GM12878 (cell line): Measurements from ENCODE around the gene REXO1.

Experiments
- CHD2 ChIP-seq: IDR thresholded peaks from 2 replicates; pipeline ENCODE4 v1.6.1; 2011; ENCODE audit warnings: low read depth, low read length, improper control_type of control experiment, borderline replicate concordance
- CTCF ChIP-seq, 3 experiments: IDR thresholded peaks in 2 of 3; conservative IDR thresholded peaks in 1 of 3; 2 replicates each; pipeline ENCODE4 v1.5.1; 2011; ENCODE audit warnings: low read depth in 3 of 3, low read length in 3 of 3, mild to moderate bottlenecking in 3 of 3, control low read depth in 2 of 3, moderate library complexity in 2 of 3, inconsistent platforms in 1 of 3, mixed read lengths in 1 of 3; ENCODE audit not compliant: control insufficient read depth in 2 of 3, insufficient read depth in 1 of 3; ENCODE audit errors: extremely low read depth in 1 of 3
- E2F8 ChIP-seq: fragments of 450-650 bp; IDR thresholded peaks from 2 replicates; pipeline ENCODE4 v1.6.1; 2018; ENCODE audit warnings: mild to moderate bottlenecking, low read depth, moderate library complexity; ENCODE audit not compliant: partially characterized antibody
- EP300 ChIP-seq, 2 experiments: fragments of 150-350 bp in 1 of 2; IDR thresholded peaks; 2 replicates each; pipeline ENCODE4 v1.6.1; 2011 to 2012; ENCODE audit warnings: low read depth in 2 of 2, low read length in 2 of 2, borderline replicate concordance in 1 of 2, improper control_type of control experiment in 1 of 2, inconsistent platforms in 1 of 2; ENCODE audit not compliant: control insufficient read depth in 1 of 2
- IRF4 ChIP-seq: IDR thresholded peaks from 2 replicates; pipeline ENCODE4 v1.6.1; 2011; ENCODE audit warnings: low read depth, low read length
- KDM1A ChIP-seq: fragments of 200-600 bp; sonication (generic); IDR thresholded peaks from 2 replicates; pipeline ENCODE4 v1.6.1; 2016; ENCODE audit warnings: borderline replicate concordance
- MXI1 ChIP-seq: fragments of 150-350 bp; IDR thresholded peaks from 2 replicates; pipeline ENCODE4 v1.6.1; 2011; ENCODE audit warnings: low read depth, mild to moderate bottlenecking, inconsistent platforms, low read length, improper control_type of control experiment
- NFYB ChIP-seq: IDR thresholded peaks from 2 replicates; pipeline ENCODE4 v1.6.1; 2011; ENCODE audit warnings: low read depth, mild to moderate bottlenecking, low read length, improper control_type of control experiment, moderate library complexity; ENCODE audit not compliant: insufficient read depth
- NRF1 ChIP-seq: conservative IDR thresholded peaks from 2 replicates; pipeline ENCODE4 v1.6.1; 2011; ENCODE audit warnings: mild to moderate bottlenecking, low read depth, low read length, improper control_type of control experiment
- POLR2A ChIP-seq: IDR thresholded peaks from 2 replicates; pipeline ENCODE4 v1.6.1; 2011; ENCODE audit warnings: low read depth, mild to moderate bottlenecking, low read length
- POLR2AphosphoS5 ChIP-seq: IDR thresholded peaks from 2 replicates; pipeline ENCODE4 v1.6.1; 2011; ENCODE audit warnings: mild to moderate bottlenecking, low read length, inconsistent platforms
- SIN3A ChIP-seq: IDR thresholded peaks from 2 replicates; pipeline ENCODE4 v1.6.1; 2012; ENCODE audit warnings: low read depth, low read length, improper control_type of control experiment

- TF ChIP-seq E2F8 (no peak), EP300 (IDR thresholded peaks at IDR 0.05; ENCODE audit: borderline replicate concordance in 1 of 2, control insufficient read depth in 1 of 2, low read depth in 2 of 2, low read length in 2 of 2) (no peak), CTCF (IDR thresholded peaks at IDR 0.05 in 2 of 3, conservative IDR thresholded peaks at IDR 0.05 in 1 of 3; ENCODE audit: control insufficient read depth in 2 of 3, extremely low read depth in 1 of 3, insufficient read depth in 1 of 3, low read depth in 3 of 3, low read length in 3 of 3) (no peak), CHD2 (no peak), KDM1A (no peak), IRF4 (no peak), POLR2AphosphoS5 (peak; percentile 3; the same call in 1 of the 2 replicates), POLR2A (no peak), NFYB (no peak), NRF1 (no peak), MXI1 (no peak), SIN3A (no peak)
Observed at GRCh38 chr19:1846517-1847204, 1.6 kb downstream of the REXO1 start.
